Articular chondrocyte of knee joint (primary cell): ENCODE data around the gene CCL20. TPM values are rescaled to one million over a fixed set of nuclear protein-coding genes. Genes with fewer than 3 reads are reported as not detected.

Source experiments
- small RNA-seq: library from RNA; depleted of rRNA; stranded (forward); fragments of <200 nt; gene quantifications from one replicate; pipeline ENCODE3, GENCODE V24; 2012
- total RNA-seq: library from RNA; depleted of rRNA; stranded (reverse); fragments of >200 nt; gene quantifications from 2 replicates; pipeline ENCODE4 v1.2.3, GENCODE V29; 2012

Gene CCL20
- total RNA-seq: not detected in 2 replicates

GRCh38 chr2:227813562-227814353, at the start of gene CCL20:
CCL20 (plus strand) TSS chr2:227813842; CDS start chr2:227813912, 70 bp downstream.

Small RNA genes within 50 kb of the gene (small RNA-seq; reads per million reads assigned to genes)
- gene SNRPGP8: not detected

Other genes starting within 250 kb of the CCL20 start
- gene SCYGR2, start 214.9 kb upstream of the CCL20 start, total RNA-seq: not detected in 2 replicates
- not detected in 2 replicates for gene SCYGR3, start 199.0 kb upstream of the CCL20 start, total RNA-seq
- 0.11 TPM in 1 of 2 replicates, not detected in the other for gene SCYGR4, start 196.3 kb upstream of the CCL20 start, total RNA-seq
- not detected in 2 replicates for gene SCYGR5, start 147.0 kb upstream of the CCL20 start, total RNA-seq
- 9.3 and 9.9 TPM in 2 replicates for gene SLC19A3, start 95.8 kb upstream of the CCL20 start, total RNA-seq
- not detected in 2 replicates for gene SCYGR6, start 89.1 kb upstream of the CCL20 start, total RNA-seq
- gene SCYGR7, start 85.5 kb upstream of the CCL20 start, total RNA-seq: not detected in 2 replicates
- gene SCYGR8, start 67.9 kb upstream of the CCL20 start, total RNA-seq: not detected in 2 replicates
- 0.13 and 0.22 TPM in 2 replicates for gene DAW1, start 57.8 kb downstream of the CCL20 start, total RNA-seq